Mesendoderm (in vitro differentiated cells): ENCODE measurements around the gene GPR158. TPM values are rescaled to one million over a fixed set of nuclear protein-coding genes. Genes with fewer than 3 reads are reported as not detected.

ENCODE experiments used
- DNase-seq: peaks from one replicate; pipeline ENCODE4 v3.0.0; 2013
- H2AK5ac ChIP-seq: 2 replicates; pipeline ENCODE4 v1.6.1; 2013; ENCODE audit warnings: low read length, inconsistent platforms
- H2BK120ac ChIP-seq: 2 replicates; pipeline ENCODE4 v1.6.1; 2013; ENCODE audit warnings: low read depth, mild to moderate bottlenecking, low read length, moderate library complexity, mixed read lengths
- H2BK15ac ChIP-seq: replicated peaks from 2 replicates; pipeline ENCODE4 v1.6.1; 2013; ENCODE audit warnings: low read depth, mild to moderate bottlenecking, moderate library complexity
- H2BK5ac ChIP-seq: 2 replicates; pipeline ENCODE4 v1.6.1; 2013; ENCODE audit warnings: low read length, inconsistent platforms
- H3K18ac ChIP-seq: 2 replicates; pipeline ENCODE4 v1.6.1; 2013; ENCODE audit warnings: mild to moderate bottlenecking, low read length, mixed read lengths
- H3K23ac ChIP-seq: one replicate; pipeline ENCODE4 v1.6.1; 2013; ENCODE audit warnings: low read length
- H3K27ac ChIP-seq: 2 replicates; pipeline ENCODE4 v1.5.1; 2013; ENCODE audit warnings: low read depth, mild to moderate bottlenecking, inconsistent platforms, low read length, moderate library complexity
- H3K27me3 ChIP-seq: 2 replicates; pipeline ENCODE4 v1.6.1; 2013; ENCODE audit warnings: low read length, control low read depth, mild to moderate bottlenecking, inconsistent platforms; ENCODE audit not compliant: insufficient read depth, poor library complexity
- H3K36me3 ChIP-seq: 2 replicates; pipeline ENCODE4 v1.6.1; 2013; ENCODE audit warnings: low read length, inconsistent platforms; ENCODE audit not compliant: control insufficient read depth, insufficient read depth
- H3K4ac ChIP-seq: one replicate; pipeline ENCODE4 v1.6.1; 2013; ENCODE audit warnings: low read depth, mild to moderate bottlenecking, low read length, moderate library complexity
- H3K4me1 ChIP-seq: 2 replicates; pipeline ENCODE4 v1.6.1; 2013; ENCODE audit warnings: low read depth, low read length, inconsistent platforms; ENCODE audit not compliant: control insufficient read depth
- H3K4me2 ChIP-seq: 2 replicates; pipeline ENCODE4 v1.6.1; 2013; ENCODE audit warnings: low read length
- H3K4me3 ChIP-seq: 2 replicates; pipeline ENCODE4 v1.5.1; 2013; ENCODE audit warnings: mild to moderate bottlenecking, low read length
- H3K56ac ChIP-seq: one replicate; pipeline ENCODE4 v1.6.1; 2013; ENCODE audit warnings: low read length
- H3K79me1 ChIP-seq: 2 replicates; pipeline ENCODE4 v1.6.1; 2013; ENCODE audit warnings: low read length, inconsistent platforms
- H3K79me2 ChIP-seq: 2 replicates; pipeline ENCODE4 v1.6.1; 2013; ENCODE audit warnings: mild to moderate bottlenecking, low read length; ENCODE audit not compliant: control insufficient read depth, insufficient read depth
- H3K9ac ChIP-seq: 2 replicates; pipeline ENCODE4 v1.6.1; 2013; ENCODE audit warnings: low read length, inconsistent platforms
- H4K5ac ChIP-seq: one replicate; pipeline ENCODE4 v1.6.1; 2013; ENCODE audit warnings: low read length
- H4K8ac ChIP-seq: one replicate; pipeline ENCODE4 v1.6.1; 2013; ENCODE audit warnings: low read depth, mild to moderate bottlenecking, control low read depth, low read length, moderate library complexity
- WGBS: extraction: QIAGEN DNeasy Blood & Tissue Kit; methylation state at CpG from one replicate; pipeline ENCODE4 v1.1.7; 2013; ENCODE audit warnings: low lambda C conversion rate, missing lambda C conversion rate; ENCODE audit not compliant: insufficient coverage; ENCODE audit errors: extremely low coverage; 5-methylcytosine and 5-hydroxymethylcytosine counted together
- small RNA-seq: library from polyadenylated mRNA; stranded (forward); fragments of <200 nt; extraction: miRNeasy Mini kit (QIAGEN cat#:217004); gene quantifications from one replicate; pipeline ENCODE3, GENCODE V24; 2013; ENCODE audit not compliant: insufficient read depth

GPR158 gene

GRCh38 chr10:25646371-25646770, 471.6 kb downstream of the GPR158 start:
- H2BK15ac ChIP-seq, result no peak overlapping the region
- H4K5ac ChIP-seq, result no peak overlapping the region
- no peak for DNase-seq
- H3K23ac ChIP-seq, result no peak overlapping the region
- no peaks in the 10 kb centered on the region for H3K79me2 ChIP-seq
- no peak overlapping the region for H3K4me2 ChIP-seq
- no peaks in the 10 kb centered on the region for H3K79me1 ChIP-seq
- H3K27me3 ChIP-seq, result no peaks in the 10 kb centered on the region
- no peak overlapping the region for H3K18ac ChIP-seq
- no peak overlapping the region for H3K9ac ChIP-seq
- H3K4ac ChIP-seq, result no peak overlapping the region
- H2BK120ac ChIP-seq, result no peak overlapping the region
- no peak overlapping the region for H2AK5ac ChIP-seq
- H3K36me3 ChIP-seq, result no peaks in the 10 kb centered on the region
- WGBS, result no CpG with 5 or more reads among the region's 2 CpGs
- H3K27ac ChIP-seq, result no peak overlapping the region
- no peak overlapping the region for H3K56ac ChIP-seq
- H3K4me3 ChIP-seq, result no peak overlapping the region
- H4K8ac ChIP-seq, result no peak overlapping the region
- H2BK5ac ChIP-seq, result no peak overlapping the region
- H3K4me1 ChIP-seq, result no peaks in the 10 kb centered on the region

GRCh38 chr10:25651534-25651933, 476.7 kb downstream of the GPR158 start:
- WGBS, result no CpG with 5 or more reads among the region's 2 CpGs
- no peak overlapping the region for H3K4me3 ChIP-seq
- no peak overlapping the region for H2BK120ac ChIP-seq
- H3K4me1 ChIP-seq, result no peaks in the 10 kb centered on the region
- no peak overlapping the region for H3K18ac ChIP-seq
- H4K5ac ChIP-seq, result no peak overlapping the region
- no peak overlapping the region for H4K8ac ChIP-seq
- no peak overlapping the region for H3K4me2 ChIP-seq
- no peak for DNase-seq
- no peak overlapping the region for H3K27ac ChIP-seq
- no peak overlapping the region for H3K9ac ChIP-seq
- no peak overlapping the region for H2AK5ac ChIP-seq
- H3K4ac ChIP-seq, result no peak overlapping the region
- no peaks in the 10 kb centered on the region for H3K36me3 ChIP-seq
- H3K27me3 ChIP-seq, result no peaks in the 10 kb centered on the region
- no peaks in the 10 kb centered on the region for H3K79me2 ChIP-seq
- H2BK15ac ChIP-seq, result no peak overlapping the region
- H3K56ac ChIP-seq, result no peak overlapping the region
- H3K79me1 ChIP-seq, result no peaks in the 10 kb centered on the region
- no peak overlapping the region for H2BK5ac ChIP-seq
- no peak overlapping the region for H3K23ac ChIP-seq

Small RNAs within 50 kb of the gene (small RNA-seq; reads per million reads assigned to genes)
- gene RN7SKP220, result not detected
